ENCODE measurements around the gene MAD2L1BP. TPM values are rescaled to one million over a fixed set of nuclear protein-coding genes. Genes with fewer than 3 reads are reported as not detected.

MAD2L1BP gene
- total and polyA plus RNA-seq, 2 of the 13 experiments (the other 11 are each of a cell fraction or from before 2014, with no cell fraction given) = 54.2 to 55.5 TPM

- no peak for TF ChIP-seq HMG20B (CRISPR knock-in tag; conservative IDR thresholded peaks at IDR 0.05)
- TF ChIP-seq NFE2L2 (IDR thresholded peaks at IDR 0.05; ENCODE audit: low read length) = no peak
- no peak for TF ChIP-seq ZNF496 (CRISPR knock-in tag; IDR thresholded peaks at IDR 0.05; ENCODE audit: insufficient replicate concordance)
- TF ChIP-seq, protein P1, sequence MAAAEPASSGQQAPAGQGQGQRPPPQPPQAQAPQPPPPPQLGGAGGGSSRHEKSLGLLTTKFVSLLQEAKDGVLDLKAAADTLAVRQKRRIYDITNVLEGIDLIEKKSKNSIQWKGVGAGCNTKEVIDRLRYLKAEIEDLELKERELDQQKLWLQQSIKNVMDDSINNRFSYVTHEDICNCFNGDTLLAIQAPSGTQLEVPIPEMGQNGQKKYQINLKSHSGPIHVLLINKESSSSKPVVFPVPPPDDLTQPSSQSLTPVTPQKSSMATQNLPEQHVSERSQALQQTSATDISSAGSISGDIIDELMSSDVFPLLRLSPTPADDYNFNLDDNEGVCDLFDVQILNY (CRISPR knock-in tag; conservative IDR thresholded peaks at IDR 0.05) = no peak
- no peak for TF ChIP-seq ZBTB1 (CRISPR knock-in tag; IDR thresholded peaks at IDR 0.05; ENCODE audit: borderline replicate concordance)
- no peak for TF ChIP-seq SETDB1 (CRISPR knock-in tag; IDR thresholded peaks at IDR 0.05; ENCODE audit: borderline replicate concordance)
- TF ChIP-seq ZNF142 (CRISPR knock-in tag; IDR thresholded peaks at IDR 0.05) = no peak
- no peak for TF ChIP-seq ZFP37 (CRISPR knock-in tag; IDR thresholded peaks at IDR 0.05; ENCODE audit: borderline replicate concordance)
- TF ChIP-seq, protein P2, sequence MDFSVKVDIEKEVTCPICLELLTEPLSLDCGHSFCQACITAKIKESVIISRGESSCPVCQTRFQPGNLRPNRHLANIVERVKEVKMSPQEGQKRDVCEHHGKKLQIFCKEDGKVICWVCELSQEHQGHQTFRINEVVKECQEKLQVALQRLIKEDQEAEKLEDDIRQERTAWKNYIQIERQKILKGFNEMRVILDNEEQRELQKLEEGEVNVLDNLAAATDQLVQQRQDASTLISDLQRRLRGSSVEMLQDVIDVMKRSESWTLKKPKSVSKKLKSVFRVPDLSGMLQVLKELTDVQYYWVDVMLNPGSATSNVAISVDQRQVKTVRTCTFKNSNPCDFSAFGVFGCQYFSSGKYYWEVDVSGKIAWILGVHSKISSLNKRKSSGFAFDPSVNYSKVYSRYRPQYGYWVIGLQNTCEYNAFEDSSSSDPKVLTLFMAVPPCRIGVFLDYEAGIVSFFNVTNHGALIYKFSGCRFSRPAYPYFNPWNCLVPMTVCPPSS (IDR thresholded peaks at IDR 0.05) = no peak
- peak; percentile 90 for TF ChIP-seq FOXA3 (CRISPR knock-in tag; IDR thresholded peaks at IDR 0.05)
- no peak for TF ChIP-seq MTF1 (CRISPR knock-in tag; IDR thresholded peaks at IDR 0.05)
- peak; percentile 67; the same call in 1 of the 2 replicates for TF ChIP-seq ZBTB20 (CRISPR knock-in tag; IDR thresholded peaks at IDR 0.05; ENCODE audit: borderline replicate concordance, low read depth)
- peak; percentile 51; the same call in 1 of the 2 replicates for TF ChIP-seq REPIN1 (CRISPR knock-in tag; IDR thresholded peaks at IDR 0.05; ENCODE audit: borderline replicate concordance, low read depth)
- TF ChIP-seq SMYD3 (CRISPR knock-in tag; IDR thresholded peaks at IDR 0.05) = no peak; the same call in 1 of the 2 replicates
These were observed 36.4 kb downstream of the MAD2L1BP start (continued) for GRCh38 chr6:43671801-43672690.
